GM12865 (cell line): Measurements from ENCODE around the gene CTU2.

Experiments
- DNase-seq: peaks from one replicate; pipeline ENCODE4 v3.0.0; 2010; ENCODE audit warnings: low read depth
- H3K4me3 ChIP-seq: 2 replicates; pipeline ENCODE4 v1.5.1; 2011; ENCODE audit warnings: mild to moderate bottlenecking, low read depth, low read length, control low read depth
- CTCF ChIP-seq: IDR thresholded peaks from 2 replicates; pipeline ENCODE4 v1.5.1; 2011; ENCODE audit warnings: low read length, control low read depth, low read depth, inconsistent platforms; ENCODE audit not compliant: insufficient read depth; ENCODE audit errors: missing control alignments

Gene CTU2

GRCh38 chr16:88753191-88753590, 46.9 kb downstream of the CTU2 start:
- no peak overlapping the region for H3K4me3 ChIP-seq
- no peak for DNase-seq
- no peak for TF ChIP-seq CTCF

GRCh38 chr16:88753602-88754001, 47.3 kb downstream of the CTU2 start:
- no peak overlapping the region for H3K4me3 ChIP-seq
- no peak for DNase-seq
- no peak for TF ChIP-seq CTCF

- no peak for DNase-seq
- H3K4me3 ChIP-seq: no peak overlapping the region
- TF ChIP-seq CTCF: no peak
These were observed 48.0 kb downstream of the CTU2 start for GRCh38 chr16:88754109-88754911.

GRCh38 chr16:88754912-88755744, 48.8 kb downstream of the CTU2 start:
- TF ChIP-seq CTCF: no peak
- DNase-seq: no peak
- H3K4me3 ChIP-seq: no peak overlapping the region

GRCh38 chr16:88755745-88756443, 49.6 kb downstream of the CTU2 start:
- no peak overlapping the region for H3K4me3 ChIP-seq
- no peak for DNase-seq
- no peak for TF ChIP-seq CTCF

- no peak for DNase-seq
- no peak overlapping the region for H3K4me3 ChIP-seq
- no peak for TF ChIP-seq CTCF
These were observed 52.1 kb downstream of the CTU2 start for GRCh38 chr16:88758227-88758943.
